ENCODE results near the gene NCS1. TPM values are rescaled to one million over a fixed set of nuclear protein-coding genes. Genes with fewer than 3 reads are reported as not detected.

The NCS1 gene
- total RNA-seq, 2 experiments from 2014 or later = 0.17 TPM; not detected in 1

DNA sequence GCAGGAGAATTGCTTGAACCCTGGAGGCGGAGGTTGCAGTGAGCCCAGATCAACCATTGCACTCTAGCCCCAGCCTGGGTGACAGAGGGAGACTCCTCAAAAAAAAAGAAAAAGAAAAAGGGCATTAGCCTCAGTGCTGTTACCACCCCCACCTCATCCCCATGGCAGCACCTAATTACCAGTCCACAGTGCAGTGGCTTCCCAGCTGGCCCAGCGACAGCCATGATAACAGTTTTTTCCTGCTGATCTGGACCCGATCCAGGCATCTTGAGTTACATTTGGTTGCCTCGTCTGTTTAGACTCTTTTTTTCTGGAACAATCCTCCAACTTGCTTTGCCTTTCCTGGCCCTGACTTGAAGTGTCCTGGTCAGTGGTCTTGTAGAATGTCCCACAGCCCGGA, 24.4 kb downstream of the NCS1 start:
- no peak for ATAC-seq (ENCODE audit: poor library complexity)
- Mint-ChIP-seq H3K4me1 (ENCODE audit: low read depth) (no peaks in the 10 kb centered on the region), H3K9me3 (no peaks in the 10 kb centered on the region), H3K27ac (no peak overlapping the region), H3K4me3 (no peak overlapping the region), H3K36me3 (ENCODE audit: low read depth) (no peaks in the 10 kb centered on the region), H3K27me3 (no peaks in the 10 kb centered on the region)
- ChIA-PET POLR2A (no interaction called here), CTCF (no interaction called here)
- H3K4me1 ChIP-seq (ENCODE audit: insufficient read depth, low read length) = no peaks in the 10 kb centered on the region
- H3K27me3 ChIP-seq (ENCODE audit: control insufficient read depth in 1 of 2, insufficient read depth in 2 of 2, low read length in 2 of 2) = no peaks in the 10 kb centered on the region
- peaks cover 0 to 4% of the 10 kb centered on the region in 2 experiments for H3K9me3 ChIP-seq (ENCODE audit: control insufficient read depth in 1 of 2, insufficient read depth in 1 of 2, low read length in 2 of 2)
- no peak overlapping the region for H3K27ac ChIP-seq (ENCODE audit: low read depth in 1 of 2, low read length in 2 of 2)
- H3K4me3 ChIP-seq (ENCODE audit: low read length) = no peak overlapping the region
- H3K36me3 ChIP-seq (ENCODE audit: insufficient read depth, low read length) = no peaks in the 10 kb centered on the region
- TF ChIP-seq, protein P1, sequence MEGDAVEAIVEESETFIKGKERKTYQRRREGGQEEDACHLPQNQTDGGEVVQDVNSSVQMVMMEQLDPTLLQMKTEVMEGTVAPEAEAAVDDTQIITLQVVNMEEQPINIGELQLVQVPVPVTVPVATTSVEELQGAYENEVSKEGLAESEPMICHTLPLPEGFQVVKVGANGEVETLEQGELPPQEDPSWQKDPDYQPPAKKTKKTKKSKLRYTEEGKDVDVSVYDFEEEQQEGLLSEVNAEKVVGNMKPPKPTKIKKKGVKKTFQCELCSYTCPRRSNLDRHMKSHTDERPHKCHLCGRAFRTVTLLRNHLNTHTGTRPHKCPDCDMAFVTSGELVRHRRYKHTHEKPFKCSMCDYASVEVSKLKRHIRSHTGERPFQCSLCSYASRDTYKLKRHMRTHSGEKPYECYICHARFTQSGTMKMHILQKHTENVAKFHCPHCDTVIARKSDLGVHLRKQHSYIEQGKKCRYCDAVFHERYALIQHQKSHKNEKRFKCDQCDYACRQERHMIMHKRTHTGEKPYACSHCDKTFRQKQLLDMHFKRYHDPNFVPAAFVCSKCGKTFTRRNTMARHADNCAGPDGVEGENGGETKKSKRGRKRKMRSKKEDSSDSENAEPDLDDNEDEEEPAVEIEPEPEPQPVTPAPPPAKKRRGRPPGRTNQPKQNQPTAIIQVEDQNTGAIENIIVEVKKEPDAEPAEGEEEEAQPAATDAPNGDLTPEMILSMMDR (IDR thresholded peaks at IDR 0.05) = no peak
- intact Hi-C loops (cut with DNase I, micrococcal nuclease) = no loop called here
- no peak for DNase-seq

DNA sequence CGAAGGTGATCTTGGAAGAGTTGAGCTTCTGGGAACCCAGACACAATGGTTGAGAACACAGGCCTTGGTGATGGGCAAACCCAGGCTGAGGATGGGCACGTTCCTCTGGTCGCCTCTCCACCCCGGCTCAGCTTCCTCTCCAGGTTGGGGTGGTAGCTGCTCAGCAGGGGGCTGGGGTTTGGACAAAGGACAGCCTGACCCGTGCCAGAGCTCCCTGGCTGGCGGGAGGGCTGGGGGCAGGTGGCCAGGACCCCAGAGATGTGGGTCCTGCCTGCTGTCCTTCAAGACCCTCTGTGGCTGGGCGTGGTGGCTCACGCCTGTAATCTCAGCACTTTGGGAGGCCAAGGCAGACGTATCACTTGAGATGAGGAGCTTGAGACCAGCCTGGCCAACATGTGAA, 25.2 kb downstream of the NCS1 start:
- Mint-ChIP-seq H3K27me3 (no peaks in the 10 kb centered on the region), H3K27ac (no peak overlapping the region), H3K4me3 (no peak overlapping the region), H3K4me1 (ENCODE audit: low read depth) (no peaks in the 10 kb centered on the region), H3K36me3 (ENCODE audit: low read depth) (no peaks in the 10 kb centered on the region), H3K9me3 (no peaks in the 10 kb centered on the region)
- Histone ChIP-seq H3K9me3 (ENCODE audit: control insufficient read depth in 1 of 2, insufficient read depth in 1 of 2, low read length in 2 of 2) (peaks cover 0 to 4% of the 10 kb centered on the region in 2 experiments), H3K27ac (ENCODE audit: low read depth in 1 of 2, low read length in 2 of 2) (no peak overlapping the region), H3K27me3 (ENCODE audit: control insufficient read depth in 1 of 2, insufficient read depth in 2 of 2, low read length in 2 of 2) (no peaks in the 10 kb centered on the region), H3K4me1 (ENCODE audit: insufficient read depth, low read length) (no peaks in the 10 kb centered on the region), H3K36me3 (ENCODE audit: insufficient read depth, low read length) (no peaks in the 10 kb centered on the region), H3K4me3 (ENCODE audit: low read length) (no peak overlapping the region)
- DNase-seq = no peak
- ChIA-PET POLR2A (no interaction called here), CTCF (interaction anchor here (0.5 kb wide), 1 partner anchor 25 kb away, joined by 3 read pairs; no protein-coding TSS in a partner anchor)
- intact Hi-C loops (cut with DNase I, micrococcal nuclease) = no loop called here
- no peak for ATAC-seq (ENCODE audit: poor library complexity)
- TF ChIP-seq, protein P1 (IDR thresholded peaks at IDR 0.05) = no peak

DNA sequence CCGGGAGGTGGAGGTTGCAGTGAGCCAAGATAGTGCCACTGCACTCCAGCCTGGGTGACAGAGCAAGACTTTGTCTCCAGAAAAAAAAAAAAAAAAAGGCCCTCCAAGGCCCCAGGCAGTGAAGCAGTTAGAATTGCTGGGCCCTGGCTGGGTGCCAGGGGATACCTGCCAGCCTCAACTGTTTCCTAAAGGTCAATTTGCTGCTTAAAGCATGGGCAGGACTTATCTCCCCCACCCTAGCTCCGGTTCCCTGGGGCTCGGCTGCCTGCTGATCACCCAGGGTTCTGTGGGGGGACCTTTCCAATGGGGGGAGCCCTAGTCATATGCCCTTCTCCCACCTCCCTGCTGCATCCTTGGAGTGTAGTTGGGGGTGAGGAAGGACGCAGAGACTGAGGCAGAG, 25.7 kb downstream of the NCS1 start:
- H3K36me3 ChIP-seq (ENCODE audit: insufficient read depth, low read length) = no peaks in the 10 kb centered on the region
- Mint-ChIP-seq H3K27me3 (no peaks in the 10 kb centered on the region), H3K27ac (no peak overlapping the region), H3K4me1 (ENCODE audit: low read depth) (no peaks in the 10 kb centered on the region), H3K4me3 (no peak overlapping the region), H3K36me3 (ENCODE audit: low read depth) (no peaks in the 10 kb centered on the region), H3K9me3 (no peaks in the 10 kb centered on the region)
- ATAC-seq (ENCODE audit: poor library complexity) = no peak
- intact Hi-C loops (cut with DNase I, micrococcal nuclease) = no loop called here
- DNase-seq = no peak
- no peaks in the 10 kb centered on the region for H3K4me1 ChIP-seq (ENCODE audit: insufficient read depth, low read length)
- H3K4me3 ChIP-seq (ENCODE audit: low read length) = no peak overlapping the region
- TF ChIP-seq, protein P1 (IDR thresholded peaks at IDR 0.05) = no peak
- ChIA-PET CTCF (no interaction called here), POLR2A (no interaction called here)
- H3K27me3 ChIP-seq (ENCODE audit: control insufficient read depth in 1 of 2, insufficient read depth in 2 of 2, low read length in 2 of 2) = no peaks in the 10 kb centered on the region
- H3K9me3 ChIP-seq (ENCODE audit: control insufficient read depth in 1 of 2, insufficient read depth in 1 of 2, low read length in 2 of 2) = peaks cover 0 to 4% of the 10 kb centered on the region in 2 experiments
- H3K27ac ChIP-seq (ENCODE audit: low read depth in 1 of 2, low read length in 2 of 2) = no peak overlapping the region

Measured in CD4-positive, alpha-beta T cell (primary cell).